IPS-20b (cell line): ENCODE data around the gene NR4A3.
A peak's percentile ranks its signal among the peaks of the same experiment; 100 is the strongest.
"Not testable (repeated sequence)": the region's sequence is repeated elsewhere in the genome, so short reads cannot be mapped to it uniquely, and the experiment has no call there.

Experiments
- H3K27ac ChIP-seq: one replicate; pipeline ENCODE4 v1.5.1; 2013; ENCODE audit warnings: low read length
- H3K27me3 ChIP-seq: 2 replicates; pipeline ENCODE4 v1.6.1; 2013; ENCODE audit warnings: mild to moderate bottlenecking, low read length, inconsistent platforms; ENCODE audit not compliant: insufficient read depth
- H3K36me3 ChIP-seq: 2 replicates; pipeline ENCODE4 v1.6.1; 2013; ENCODE audit warnings: low read depth, mild to moderate bottlenecking, inconsistent platforms, low read length, moderate library complexity; ENCODE audit not compliant: insufficient read depth
- H3K4me1 ChIP-seq: 2 replicates; pipeline ENCODE4 v1.6.1; 2013; ENCODE audit warnings: mild to moderate bottlenecking, control low read depth, inconsistent platforms, low read length, moderate library complexity; ENCODE audit not compliant: insufficient read depth
- H3K4me3 ChIP-seq: 2 replicates; pipeline ENCODE4 v1.5.1; 2013; ENCODE audit warnings: mild to moderate bottlenecking, low read length, inconsistent platforms
- H3K9ac ChIP-seq: 2 replicates; pipeline ENCODE4 v1.6.1; 2013; ENCODE audit warnings: low read depth, mild to moderate bottlenecking, inconsistent platforms, low read length, moderate library complexity
- H3K9me3 ChIP-seq: 2 replicates; pipeline ENCODE4 v1.6.1; 2013; ENCODE audit warnings: mild to moderate bottlenecking, low read depth, low read length, inconsistent platforms; ENCODE audit not compliant: insufficient read depth

NR4A3 gene

GRCh38 chr9:99848447-99848846 is 26.8 kb downstream of the NR4A3 start:
- no peak overlapping the region for H3K9ac ChIP-seq
- no peaks in the 10 kb centered on the region for H3K36me3 ChIP-seq
- H3K4me3 ChIP-seq: no peak overlapping the region
- no peaks in the 10 kb centered on the region for H3K4me1 ChIP-seq
- no peaks in the 10 kb centered on the region for H3K27me3 ChIP-seq
- no peak overlapping the region for H3K27ac ChIP-seq
- H3K9me3 ChIP-seq: no peaks in the 10 kb centered on the region

DNA sequence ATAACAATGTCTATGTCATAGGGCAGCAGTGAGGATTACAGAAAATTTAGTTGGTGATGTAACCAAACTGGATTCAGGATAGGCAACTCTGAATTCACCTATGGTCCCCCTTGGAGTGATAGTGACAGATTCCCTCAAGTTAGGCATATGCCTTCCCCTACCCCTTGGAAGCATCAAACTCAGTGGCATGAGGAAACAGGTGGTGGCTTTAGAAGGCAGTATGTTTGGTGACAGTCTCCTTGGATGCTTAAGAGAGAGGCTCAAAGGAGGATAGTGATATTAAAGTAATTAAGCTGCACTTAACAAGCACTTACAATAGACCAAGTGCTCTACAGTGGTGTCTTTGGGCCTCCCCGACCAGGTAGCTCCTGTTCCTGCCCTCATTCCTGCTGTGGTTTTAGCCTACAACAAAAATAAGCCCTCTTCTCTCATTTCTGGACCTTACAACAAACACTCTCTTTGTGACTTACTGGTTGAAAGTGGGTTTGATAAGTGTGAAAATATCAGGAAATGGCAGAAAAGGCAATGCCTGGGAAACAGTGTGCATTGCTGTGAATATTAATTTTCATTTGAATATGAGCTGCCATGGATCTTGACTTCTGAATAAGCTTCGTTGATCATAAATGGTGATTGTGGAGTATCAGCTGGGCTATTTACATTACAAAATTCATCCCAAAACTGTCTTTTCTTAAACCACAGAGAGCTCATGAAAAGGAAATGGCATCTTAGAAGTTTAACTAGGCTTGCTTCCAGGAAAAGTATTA is 29.2 kb downstream of the NR4A3 start:
- Histone ChIP-seq H3K27me3 (no peaks in the 10 kb centered on the region), H3K4me3 (no peak overlapping the region), H3K9me3 (no peaks in the 10 kb centered on the region), H3K9ac (no peak overlapping the region), H3K27ac (no peak overlapping the region), H3K4me1 (no peaks in the 10 kb centered on the region), H3K36me3 (no peaks in the 10 kb centered on the region)

DNA sequence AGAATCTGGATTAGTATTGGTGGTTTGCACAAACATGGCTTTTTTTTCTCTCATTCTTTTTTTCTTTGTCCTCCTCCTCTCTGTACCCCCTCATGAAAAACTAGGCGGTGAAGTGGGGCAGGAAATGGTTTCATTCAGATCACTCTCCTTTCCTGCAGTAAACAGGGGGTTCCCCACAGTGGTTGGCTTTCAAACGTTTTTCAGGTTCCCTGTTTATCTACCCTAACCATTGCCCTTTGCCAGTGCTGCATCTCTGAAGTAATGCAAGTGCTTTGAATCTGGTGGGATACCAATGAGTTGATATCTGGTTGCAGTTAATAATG is 29.8 kb downstream of the NR4A3 start:
- Histone ChIP-seq H3K9ac (no peak overlapping the region), H3K4me1 (no peaks in the 10 kb centered on the region), H3K27me3 (no peaks in the 10 kb centered on the region), H3K4me3 (no peak overlapping the region), H3K27ac (no peak overlapping the region), H3K9me3 (no peaks in the 10 kb centered on the region), H3K36me3 (no peaks in the 10 kb centered on the region)

DNA sequence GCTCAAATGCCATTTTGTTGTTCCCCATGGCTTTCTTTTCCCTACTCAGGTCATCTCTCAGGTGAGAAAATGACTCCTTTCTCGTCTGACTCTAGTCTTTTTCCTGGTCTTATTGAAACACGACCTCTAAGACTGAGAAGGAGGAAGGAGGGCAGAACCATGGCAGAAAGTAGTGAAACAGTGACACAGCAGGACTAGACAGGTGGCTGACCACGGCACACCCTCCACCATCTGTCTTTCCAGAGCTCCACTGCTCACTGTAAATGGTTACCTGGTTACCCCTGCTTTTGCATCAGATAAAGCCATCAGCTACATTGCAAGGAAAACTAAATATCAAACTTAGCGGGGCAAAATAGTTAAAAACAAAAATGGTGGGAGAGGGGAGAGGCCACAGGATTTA is 30.9 kb downstream of the NR4A3 start:
- H3K4me1 ChIP-seq: no peaks in the 10 kb centered on the region
- no peak overlapping the region for H3K9ac ChIP-seq
- no peak overlapping the region for H3K4me3 ChIP-seq
- H3K27ac ChIP-seq: no peak overlapping the region
- H3K27me3 ChIP-seq: no peaks in the 10 kb centered on the region
- H3K36me3 ChIP-seq: no peaks in the 10 kb centered on the region
- no peaks in the 10 kb centered on the region for H3K9me3 ChIP-seq

- Histone ChIP-seq H3K4me1 (peaks cover 9% of the 10 kb centered on the region; the same call in 1 of the 2 replicates), H3K9me3 (no peaks in the 10 kb centered on the region), H3K27ac (no peak overlapping the region), H3K36me3 (no peaks in the 10 kb centered on the region), H3K27me3 (no peaks in the 10 kb centered on the region), H3K9ac (no peak overlapping the region), H3K4me3 (no peak overlapping the region)
These were observed 33.9 kb downstream of the NR4A3 start for GRCh38 chr9:99855467-99856176.

- not testable (repeated sequence) for H3K4me3 ChIP-seq, H3K36me3 ChIP-seq, H3K27me3 ChIP-seq, H3K9me3 ChIP-seq, H3K9ac ChIP-seq, H3K4me1 ChIP-seq, H3K27ac ChIP-seq
These were observed 35.9 kb downstream of the NR4A3 start for GRCh38 chr9:99857576-99857975.

GRCh38 chr9:99858087-99858486 is 36.4 kb downstream of the NR4A3 start:
- H3K36me3 ChIP-seq: no peaks in the 10 kb centered on the region
- H3K4me3 ChIP-seq: no peak overlapping the region
- H3K27me3 ChIP-seq: no peaks in the 10 kb centered on the region
- H3K9me3 ChIP-seq: no peaks in the 10 kb centered on the region
- no peak overlapping the region for H3K9ac ChIP-seq
- peaks cover 9% of the 10 kb centered on the region; the same call in 1 of the 2 replicates for H3K4me1 ChIP-seq
- no peak overlapping the region for H3K27ac ChIP-seq

- Histone ChIP-seq H3K27ac (no peak overlapping the region), H3K9me3 (no peaks in the 10 kb centered on the region)
These were observed 37.7 kb downstream of the NR4A3 start for GRCh38 chr9:99859243-99859980.

DNA sequence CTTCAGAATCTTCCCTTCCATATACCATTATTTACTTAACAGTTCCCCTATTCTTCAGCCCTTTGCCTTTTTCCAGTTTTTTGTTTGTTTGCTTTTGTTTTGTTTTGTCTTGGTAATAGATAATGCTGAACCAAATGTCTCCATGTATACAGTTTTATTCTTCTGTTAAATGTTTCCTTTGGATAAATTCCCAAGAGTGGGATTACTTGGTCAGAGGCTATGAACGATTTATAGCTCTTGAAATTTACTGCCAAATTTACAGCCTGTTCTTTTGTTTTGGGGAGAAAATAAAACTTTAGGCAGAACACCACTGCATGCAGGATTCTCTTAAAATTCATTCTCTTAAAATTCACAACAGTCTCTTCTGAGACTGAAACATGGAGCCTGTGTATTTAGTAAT is 38.6 kb downstream of the NR4A3 start:
- Histone ChIP-seq H3K9ac (no peak overlapping the region), H3K4me1 (peaks cover 9% of the 10 kb centered on the region; the same call in 1 of the 2 replicates), H3K4me3 (no peak overlapping the region), H3K27me3 (no peaks in the 10 kb centered on the region), H3K27ac (no peak overlapping the region), H3K36me3 (no peaks in the 10 kb centered on the region), H3K9me3 (no peaks in the 10 kb centered on the region)

More at GRCh38 chr9:99859243-99859980, 37.7 kb downstream of the NR4A3 start:
- peak overlapping the region; percentile 23; the same call in 1 of the 2 replicates for H3K4me3 ChIP-seq
- no peaks in the 10 kb centered on the region for H3K36me3 ChIP-seq
- peak overlapping the region; percentile 34; the same call in 1 of the 2 replicates for H3K9ac ChIP-seq
- H3K4me1 ChIP-seq: peaks cover 9% of the 10 kb centered on the region; the same call in 1 of the 2 replicates
- no peaks in the 10 kb centered on the region for H3K27me3 ChIP-seq

DNA sequence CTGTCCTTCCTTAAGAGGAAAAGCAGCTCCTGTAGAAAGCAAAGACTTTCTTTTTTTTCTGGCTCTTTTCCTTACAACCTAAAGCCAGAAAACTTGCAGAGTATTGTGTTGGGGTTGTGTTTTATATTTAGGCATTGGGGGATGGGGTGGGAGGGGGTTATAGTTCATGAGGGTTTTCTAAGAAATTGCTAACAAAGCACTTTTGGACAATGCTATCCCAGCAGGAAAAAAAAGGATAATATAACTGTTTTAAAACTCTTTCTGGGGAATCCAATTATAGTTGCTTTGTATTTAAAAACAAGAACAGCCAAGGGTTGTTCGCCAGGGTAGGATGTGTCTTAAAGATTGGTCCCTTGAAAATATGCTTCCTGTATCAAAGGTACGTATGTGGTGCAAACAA is 42.3 kb downstream of the NR4A3 start:
- Histone ChIP-seq H3K27me3 (no peaks in the 10 kb centered on the region), H3K36me3 (no peaks in the 10 kb centered on the region), H3K4me1 (peaks cover 8% of the 10 kb centered on the region; the same call in 1 of the 2 replicates), H3K4me3 (no peak overlapping the region), H3K9me3 (no peaks in the 10 kb centered on the region), H3K27ac (no peak overlapping the region), H3K9ac (no peak overlapping the region)

- H3K4me1 ChIP-seq: no peaks in the 10 kb centered on the region; the same call in 1 of the 2 replicates
- no peak overlapping the region for H3K9ac ChIP-seq
- no peak overlapping the region for H3K4me3 ChIP-seq
- no peaks in the 10 kb centered on the region for H3K36me3 ChIP-seq
- H3K9me3 ChIP-seq: no peaks in the 10 kb centered on the region
- H3K27me3 ChIP-seq: no peaks in the 10 kb centered on the region
- no peak overlapping the region for H3K27ac ChIP-seq
These were observed 44.7 kb downstream of the NR4A3 start for GRCh38 chr9:99866398-99866797.
